Stomach smooth muscle (tissue), 2 donors: ENCODE measurements around the gene CDC42BPA.
A peak's percentile ranks its signal among the peaks of the same experiment; 100 is the strongest.

Source experiments
- H3K27ac ChIP-seq: one replicate; pipeline ENCODE4 v1.7.0; 2013; ENCODE audit warnings: mild to moderate bottlenecking, low read length, inconsistent platforms
- H3K27me3 ChIP-seq, 2 donors: one replicate each; pipeline ENCODE4 v1.7.0; 2013; ENCODE audit warnings: low read length in 2 of 2; ENCODE audit not compliant: insufficient read depth in 2 of 2, control insufficient read depth in 1 of 2
- H3K36me3 ChIP-seq, 2 donors: one replicate each; pipeline ENCODE4 v1.7.0; 2013; ENCODE audit warnings: low read length in 2 of 2; ENCODE audit not compliant: control insufficient read depth in 2 of 2, insufficient read depth in 2 of 2
- H3K4me1 ChIP-seq: one replicate; pipeline ENCODE4 v1.7.0; 2013; ENCODE audit warnings: low read length; ENCODE audit not compliant: control insufficient read depth, insufficient read depth
- H3K4me3 ChIP-seq, 2 donors: one replicate each; pipeline ENCODE4 v1.7.0; 2013; ENCODE audit warnings: low read length in 2 of 2
- H3K9ac ChIP-seq, 2 donors: one replicate each; pipeline ENCODE4 v1.7.0; 2013; ENCODE audit warnings: low read length in 2 of 2, mild to moderate bottlenecking in 1 of 2
- H3K9me3 ChIP-seq, 2 donors: one replicate each; pipeline ENCODE4 v1.7.0; 2013; ENCODE audit warnings: low read length in 2 of 2; ENCODE audit not compliant: control insufficient read depth in 2 of 2
- donor health status: healthy.
- donor health status: Pancreatic carcinoma.

CDC42BPA gene

GRCh38 chr1:226980122-226980560 is 338.2 kb downstream of the CDC42BPA start:
- H3K9ac ChIP-seq, result no peak overlapping the region
- peaks cover 8% of the 10 kb centered on the region for H3K4me1 ChIP-seq
- H3K27me3 ChIP-seq, result no peaks in the 10 kb centered on the region
- H3K36me3 ChIP-seq, result peaks cover 12 to 39% of the 10 kb centered on the region in 2 donors
- no peak overlapping the region for H3K27ac ChIP-seq
- no peak overlapping the region for H3K4me3 ChIP-seq
- no peaks in the 10 kb centered on the region for H3K9me3 ChIP-seq

GRCh38 chr1:226979517-226980121 is 338.7 kb downstream of the CDC42BPA start:
- Histone ChIP-seq H3K4me3 (no peak overlapping the region), H3K4me1 (peaks cover 13% of the 10 kb centered on the region), H3K9ac (no peak overlapping the region), H3K36me3 (peaks cover 12 to 39% of the 10 kb centered on the region in 2 donors), H3K27me3 (no peaks in the 10 kb centered on the region), H3K27ac (no peak overlapping the region), H3K9me3 (no peaks in the 10 kb centered on the region)

GRCh38 chr1:226979115-226979516 is 339.2 kb downstream of the CDC42BPA start:
- Histone ChIP-seq H3K9me3 (no peaks in the 10 kb centered on the region), H3K36me3 (peaks cover 11 to 36% of the 10 kb centered on the region in 2 donors), H3K27ac (no peak overlapping the region), H3K4me1 (peaks cover 18% of the 10 kb centered on the region), H3K4me3 (no peak overlapping the region), H3K9ac (no peak overlapping the region), H3K27me3 (no peaks in the 10 kb centered on the region)

- no peaks in the 10 kb centered on the region for H3K27me3 ChIP-seq
- H3K4me3 ChIP-seq, result no peak overlapping the region
- peaks cover 24% of the 10 kb centered on the region for H3K4me1 ChIP-seq
- H3K9me3 ChIP-seq, result no peaks in the 10 kb centered on the region
- H3K36me3 ChIP-seq, result peaks cover 8 to 31% of the 10 kb centered on the region in 2 donors
- H3K27ac ChIP-seq, result no peak overlapping the region
- H3K9ac ChIP-seq, result no peak overlapping the region
These were observed 339.7 kb downstream of the CDC42BPA start for GRCh38 chr1:226978432-226979114.

GRCh38 chr1:226977643-226978431 is 340.5 kb downstream of the CDC42BPA start:
- H3K27ac ChIP-seq, result no peak overlapping the region
- no peak overlapping the region for H3K9ac ChIP-seq
- peaks cover 31% of the 10 kb centered on the region for H3K4me1 ChIP-seq
- H3K4me3 ChIP-seq, result no peak overlapping the region
- H3K36me3 ChIP-seq, result peaks cover 7 to 23% of the 10 kb centered on the region in 2 donors
- H3K27me3 ChIP-seq, result no peaks in the 10 kb centered on the region
- H3K9me3 ChIP-seq, result no peaks in the 10 kb centered on the region

- Histone ChIP-seq H3K36me3 (peaks cover 5 to 17% of the 10 kb centered on the region in 2 donors), H3K9me3 (no peaks in the 10 kb centered on the region), H3K4me3 (no peak overlapping the region), H3K27ac (no peak overlapping the region), H3K4me1 (peaks cover 33% of the 10 kb centered on the region), H3K27me3 (no peaks in the 10 kb centered on the region), H3K9ac (no peak overlapping the region)
These were observed 341.2 kb downstream of the CDC42BPA start for GRCh38 chr1:226976978-226977642.

- no peak overlapping the region for H3K27ac ChIP-seq
- H3K4me1 ChIP-seq, result peaks cover 33% of the 10 kb centered on the region
- H3K9me3 ChIP-seq, result peaks cover 0 to 3% of the 10 kb centered on the region in 2 donors
- no peak overlapping the region for H3K9ac ChIP-seq
- peaks cover 5 to 16% of the 10 kb centered on the region in 2 donors for H3K36me3 ChIP-seq
- H3K4me3 ChIP-seq, result no peak overlapping the region
- no peaks in the 10 kb centered on the region for H3K27me3 ChIP-seq
These were observed 341.9 kb downstream of the CDC42BPA start for GRCh38 chr1:226976276-226976977.

GRCh38 chr1:226975259-226976250 is 342.7 kb downstream of the CDC42BPA start:
- Histone ChIP-seq H3K27ac (peak overlapping the region; percentile 97), H3K9me3 (peaks cover 0 to 3% of the 10 kb centered on the region in 2 donors), H3K27me3 (no peaks in the 10 kb centered on the region), H3K9ac (peak overlapping the region; percentile 47 to 64), H3K36me3 (peaks cover 5 to 16% of the 10 kb centered on the region in 2 donors), H3K4me3 (peak overlapping the region in 1 of 2 donors; percentile 47), H3K4me1 (peaks cover 30% of the 10 kb centered on the region)

GRCh38 chr1:226974544-226975258 is 343.6 kb downstream of the CDC42BPA start:
- peak overlapping the region; percentile 97 for H3K27ac ChIP-seq
- H3K9ac ChIP-seq, result peak overlapping the region; percentile 47 to 64
- H3K9me3 ChIP-seq, result peaks cover 0 to 3% of the 10 kb centered on the region in 2 donors
- peak overlapping the region in 1 of 2 donors; percentile 47 for H3K4me3 ChIP-seq
- H3K36me3 ChIP-seq, result peaks cover 6 to 15% of the 10 kb centered on the region in 2 donors
- peaks cover 30% of the 10 kb centered on the region for H3K4me1 ChIP-seq
- H3K27me3 ChIP-seq, result no peaks in the 10 kb centered on the region
